Epithelial cell of esophagus (primary cell): ENCODE data around the gene APLP2.
A peak's percentile ranks its signal among the peaks of the same experiment; 100 is the strongest.

Experiments used
- DNase-seq: peaks from one replicate; pipeline ENCODE4 v3.0.0; 2010; ENCODE audit warnings: low read depth
- H3K4me3 ChIP-seq: 2 replicates; pipeline ENCODE4 v1.5.1; 2011; ENCODE audit warnings: mild to moderate bottlenecking, low read length, control low read depth
- TF ChIP-seq, protein P1 (sequence below): IDR thresholded peaks from 2 replicates; pipeline ENCODE4 v1.5.1; 2011; ENCODE audit warnings: low read depth, mild to moderate bottlenecking, low read length, control low read depth, inconsistent platforms; ENCODE audit not compliant: insufficient read depth; ENCODE audit errors: missing control alignments

APLP2 gene

DNA sequence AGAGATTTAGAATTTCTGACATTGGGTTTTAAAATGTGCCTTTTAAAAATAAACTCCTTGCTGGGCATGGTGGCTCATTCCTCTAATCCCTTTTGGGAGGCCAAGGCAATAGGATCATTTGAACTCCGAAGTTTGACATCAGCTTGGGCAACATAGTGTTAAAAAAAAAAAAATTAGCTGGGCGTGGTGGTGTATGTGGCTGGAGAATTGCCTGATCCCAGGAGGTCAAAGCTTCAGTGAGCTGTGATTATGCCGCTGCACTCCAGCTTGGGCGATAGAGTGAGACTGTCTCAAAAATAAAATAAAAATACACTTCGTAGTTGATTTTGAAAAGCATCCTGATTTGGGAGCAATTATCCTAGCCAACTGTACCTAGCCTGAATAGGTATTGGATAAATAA lies 3.4 kb upstream of the APLP2 start:
- H3K4me3 ChIP-seq: no peak overlapping the region
- DNase-seq: no peak
- TF ChIP-seq, protein P1, sequence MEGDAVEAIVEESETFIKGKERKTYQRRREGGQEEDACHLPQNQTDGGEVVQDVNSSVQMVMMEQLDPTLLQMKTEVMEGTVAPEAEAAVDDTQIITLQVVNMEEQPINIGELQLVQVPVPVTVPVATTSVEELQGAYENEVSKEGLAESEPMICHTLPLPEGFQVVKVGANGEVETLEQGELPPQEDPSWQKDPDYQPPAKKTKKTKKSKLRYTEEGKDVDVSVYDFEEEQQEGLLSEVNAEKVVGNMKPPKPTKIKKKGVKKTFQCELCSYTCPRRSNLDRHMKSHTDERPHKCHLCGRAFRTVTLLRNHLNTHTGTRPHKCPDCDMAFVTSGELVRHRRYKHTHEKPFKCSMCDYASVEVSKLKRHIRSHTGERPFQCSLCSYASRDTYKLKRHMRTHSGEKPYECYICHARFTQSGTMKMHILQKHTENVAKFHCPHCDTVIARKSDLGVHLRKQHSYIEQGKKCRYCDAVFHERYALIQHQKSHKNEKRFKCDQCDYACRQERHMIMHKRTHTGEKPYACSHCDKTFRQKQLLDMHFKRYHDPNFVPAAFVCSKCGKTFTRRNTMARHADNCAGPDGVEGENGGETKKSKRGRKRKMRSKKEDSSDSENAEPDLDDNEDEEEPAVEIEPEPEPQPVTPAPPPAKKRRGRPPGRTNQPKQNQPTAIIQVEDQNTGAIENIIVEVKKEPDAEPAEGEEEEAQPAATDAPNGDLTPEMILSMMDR: no peak

DNA sequence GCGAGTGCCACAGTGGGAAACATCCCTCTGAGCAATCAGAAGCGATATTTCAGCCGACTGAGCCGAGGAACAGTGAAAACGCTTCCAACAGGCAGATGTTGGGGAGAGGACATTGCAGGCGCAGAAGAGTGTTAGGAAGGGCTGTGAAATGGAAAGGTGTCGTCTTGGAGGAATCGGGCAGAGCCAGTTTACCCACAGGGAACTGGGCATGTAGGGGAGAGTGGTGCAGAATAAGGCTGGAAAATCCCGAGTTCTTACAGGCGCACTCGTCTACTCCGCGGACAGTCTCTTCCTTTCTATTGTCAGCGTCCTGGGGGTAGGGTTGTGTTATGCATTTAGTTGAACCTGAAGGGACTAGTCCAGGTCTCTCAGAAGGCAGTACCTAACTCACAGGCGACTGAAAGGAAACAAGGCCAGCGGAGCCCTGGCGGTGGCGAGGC lies 1.1 kb upstream of the APLP2 start:
- H3K4me3 ChIP-seq: peak overlapping the region; percentile 49
- DNase-seq: peak; percentile 56
- TF ChIP-seq, protein P1: no peak

DNA sequence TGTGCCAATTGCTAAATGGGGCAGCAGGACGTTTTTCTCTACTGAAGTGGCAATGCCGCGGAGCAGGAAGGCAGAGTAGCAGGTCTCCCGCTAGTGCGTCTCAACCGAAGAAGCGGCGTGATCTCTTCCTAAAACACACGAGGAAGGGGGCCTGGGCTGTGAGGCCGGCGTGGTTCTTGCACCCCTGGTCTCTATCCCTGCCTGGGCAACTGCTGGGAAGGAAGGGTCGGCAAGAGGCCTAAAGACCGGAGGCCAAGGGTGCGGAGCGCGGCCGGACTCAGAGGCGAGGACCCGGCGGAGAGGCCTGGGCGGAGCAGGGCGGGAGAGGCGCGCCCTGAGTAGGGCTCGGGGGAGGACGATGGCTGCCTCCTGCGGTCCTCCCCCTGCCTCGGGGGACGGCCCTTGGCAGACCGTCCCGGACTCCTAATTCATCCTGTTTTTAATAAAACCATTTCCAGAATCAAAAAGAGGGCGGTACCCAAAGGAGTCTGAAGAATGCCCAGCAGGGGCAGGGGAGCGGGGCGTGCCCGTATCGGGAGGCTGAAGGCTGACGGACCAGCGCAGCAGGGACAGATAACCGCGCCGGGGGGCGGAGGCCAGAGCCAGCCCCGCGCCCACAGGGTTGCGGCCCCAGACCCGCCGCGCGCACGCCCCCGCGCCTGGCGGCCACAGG lies 572 bp upstream of the APLP2 start:
- DNase-seq: peak; percentile 79
- peak overlapping the region; percentile 49 for H3K4me3 ChIP-seq
- TF ChIP-seq, protein P1: peak; percentile 21

DNA sequence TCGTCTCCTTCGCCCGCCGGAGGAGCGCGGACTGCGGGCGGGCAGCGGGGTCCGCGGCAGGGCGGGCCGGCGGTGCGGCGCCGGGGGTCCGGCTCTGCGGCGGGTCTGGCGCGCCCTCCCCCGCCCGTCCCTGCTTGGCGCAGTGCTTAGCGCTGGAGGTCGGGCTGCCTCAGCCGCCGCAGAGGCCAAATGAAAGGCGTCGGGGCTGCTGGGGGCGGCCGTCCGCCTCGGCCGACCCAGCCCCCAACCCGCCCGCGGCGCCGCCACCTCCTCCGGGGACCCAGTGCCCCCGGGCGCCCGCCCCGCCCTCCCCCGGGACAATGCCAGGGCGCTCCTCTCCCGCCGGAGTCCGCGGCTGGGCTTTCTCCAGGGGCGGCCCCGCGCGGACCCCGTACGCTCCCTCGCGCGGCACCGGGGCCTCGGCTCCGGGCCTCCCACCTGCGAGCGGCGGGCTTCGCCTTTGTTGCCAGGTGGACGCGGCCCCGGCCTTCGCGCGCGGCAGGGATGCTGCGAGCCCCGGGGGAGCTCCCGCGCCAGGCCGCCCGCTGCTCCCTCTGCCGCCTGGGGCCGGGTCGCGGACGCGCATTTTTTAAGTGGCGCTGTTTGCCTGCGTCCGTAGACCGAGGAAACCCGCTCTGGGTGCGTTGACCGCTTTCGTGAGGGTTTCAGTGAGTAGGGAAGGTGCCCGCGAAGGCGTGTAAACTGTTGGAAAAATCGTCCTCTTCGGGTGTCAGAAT lies 583 bp downstream of the APLP2 start:
- TF ChIP-seq, protein P1: no peak
- peak; percentile 36 for DNase-seq
- peak overlapping the region; percentile 70 for H3K4me3 ChIP-seq

DNA sequence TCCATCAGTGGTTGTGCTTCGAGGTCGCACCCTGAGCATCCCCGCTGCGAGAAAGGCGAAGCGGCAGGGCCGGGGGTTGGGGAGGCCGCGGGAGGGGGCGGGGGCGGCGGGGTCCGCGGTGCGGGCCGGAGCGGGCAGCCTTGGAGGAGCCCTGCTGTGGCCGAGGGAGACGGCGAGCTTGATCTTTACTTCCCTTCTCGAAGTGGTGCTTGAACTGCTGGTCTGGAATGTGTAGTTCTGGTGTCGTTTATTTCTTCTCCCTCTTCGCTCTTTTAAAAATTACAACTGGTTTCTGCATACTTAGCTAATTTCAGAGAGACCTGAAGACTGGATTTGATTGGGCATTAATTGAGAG lies 1.1 kb downstream of the APLP2 start:
- peak overlapping the region; percentile 70 for H3K4me3 ChIP-seq
- TF ChIP-seq, protein P1: no peak
- DNase-seq: no peak

DNA sequence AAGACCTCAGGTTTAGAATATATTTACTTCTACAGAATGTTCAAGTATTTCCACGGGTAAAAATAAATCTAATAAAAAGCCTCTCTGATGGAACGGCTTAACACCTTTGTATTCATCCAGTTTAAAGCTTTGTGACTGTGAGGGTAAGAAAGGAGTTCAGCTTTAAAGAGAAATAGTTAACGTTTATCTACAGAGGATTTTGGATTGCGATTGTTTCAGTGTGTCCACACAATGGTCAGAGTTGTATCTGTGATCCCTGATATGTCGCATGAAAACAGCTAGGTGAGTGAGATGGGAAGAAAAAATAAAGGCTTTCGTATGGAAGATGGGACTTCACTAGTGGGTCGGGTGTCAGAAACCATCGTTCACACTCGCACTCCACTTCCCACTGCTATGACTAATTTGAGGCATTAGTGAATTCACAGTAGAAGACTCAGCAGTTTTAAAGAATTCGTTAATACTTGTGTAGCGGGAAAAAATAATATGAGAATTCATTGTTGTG lies 1.6 kb downstream of the APLP2 start:
- TF ChIP-seq, protein P1: no peak
- H3K4me3 ChIP-seq: peak overlapping the region; percentile 70
- DNase-seq: peak; percentile 63
